ENCODE measurements around the gene MISP. TPM values are rescaled to one million over a fixed set of nuclear protein-coding genes. Genes with fewer than 3 reads are reported as not detected.

MISP gene
- total and polyA plus RNA-seq, 2 of the 4 experiments (the other 2 are of a cell fraction): not detected

- Histone ChIP-seq H2AFZ (replicated peaks; ENCODE audit: low read length, poor library complexity) (no peak overlapping the region), H4K5ac (ENCODE audit: low read depth, low read length) (no peak overlapping the region), H2BK120ac (ENCODE audit: low read depth, low read length) (no peak overlapping the region), H3K9me1 (ENCODE audit: insufficient read depth, low read length) (no peaks in the 10 kb centered on the region), H3K4ac (ENCODE audit: low read depth, low read length) (no peak overlapping the region), H4K8ac (ENCODE audit: low read depth in 2 of 2, low read length in 2 of 2) (no peak overlapping the region), H3K18ac (ENCODE audit: low read depth, low read length) (no peak overlapping the region), H4K91ac (ENCODE audit: insufficient read depth, low read depth, low read length) (no peak overlapping the region), H3K14ac (replicated peaks; ENCODE audit: low read depth, low read length) (no peak overlapping the region), H2AK5ac (ENCODE audit: low read depth, low read length) (no peak overlapping the region), H3K9ac (ENCODE audit: low read depth, low read length) (no peak overlapping the region), H3K79me1 (ENCODE audit: low read depth in 1 of 2, low read length in 2 of 2) (no peaks in the 10 kb centered on the region), H3K27ac (ENCODE audit: insufficient read depth, low read length) (no peak overlapping the region), H3K36me3 (ENCODE audit: control insufficient read depth, insufficient read depth, low read length) (peaks cover 16% of the 10 kb centered on the region), H3K9me3 (ENCODE audit: control insufficient read depth, insufficient read depth, low read length) (no peaks in the 10 kb centered on the region), H3K4me2 (ENCODE audit: low read depth, low read length) (no peak overlapping the region), H2AK9ac (replicated peaks; ENCODE audit: low read depth, low read length, poor library complexity) (peak overlapping the region; percentile 65), H3K27me3 (ENCODE audit: control insufficient read depth, insufficient read depth, low read length) (no peaks in the 10 kb centered on the region), H2BK5ac (ENCODE audit: low read depth, low read length, poor library complexity, severe bottlenecking) (no peak overlapping the region), H2BK15ac (ENCODE audit: low read depth, low read length) (no peak overlapping the region), H3K4me1 (ENCODE audit: control insufficient read depth, insufficient read depth, low read length) (no peaks in the 10 kb centered on the region), H2BK20ac (ENCODE audit: low read depth, low read length) (no peak overlapping the region), H3K4me3 (ENCODE audit: insufficient read depth, low read depth, low read length) (no peak overlapping the region), H3K23ac (ENCODE audit: low read depth, low read length) (no peak overlapping the region), H4K20me1 (ENCODE audit: insufficient read depth, low read length) (no peaks in the 10 kb centered on the region), H3K56ac (ENCODE audit: extremely low read depth, insufficient read depth, low read length) (no peak overlapping the region)
- in situ Hi-C loops (cut with MboI; ENCODE audit: low sequenced_read_pairs) (no loop called here), dilution Hi-C loops (cut with HindIII; ENCODE audit: low sequenced_read_pairs, unreplicated experiment) (no loop called here), intact Hi-C loops (cut with micrococcal nuclease) (no loop called here)
- BruUV-seq (replicated peaks): no TSS peak
- TF ChIP-seq SMC3 (IDR thresholded peaks at IDR 0.05; ENCODE audit: low read depth, low read length) (no peak), BHLHE40 (IDR thresholded peaks at IDR 0.05; ENCODE audit: low read depth, low read length) (no peak), CTCF (conservative IDR thresholded peaks at IDR 0.05; ENCODE audit: low read depth, low read length) (no peak), USF2 (IDR thresholded peaks at IDR 0.05; ENCODE audit: low read depth, low read length) (no peak), CHD1 (IDR thresholded peaks at IDR 0.05; ENCODE audit: low read depth, low read length) (no peak), FOS (IDR thresholded peaks at IDR 0.05; ENCODE audit: low read depth, low read length) (no peak), ELK1 (IDR thresholded peaks at IDR 0.05; ENCODE audit: borderline replicate concordance, low read depth, low read length) (no peak), MAZ (IDR thresholded peaks at IDR 0.05; ENCODE audit: borderline replicate concordance, low read depth, low read length) (no peak), NFE2L2 (IDR thresholded peaks at IDR 0.05; ENCODE audit: low read depth, low read length) (no peak), RFX5 (IDR thresholded peaks at IDR 0.05; ENCODE audit: low read depth, low read length) (no peak), CEBPB (IDR thresholded peaks at IDR 0.05; ENCODE audit: low read depth, low read length) (no peak), MXI1 (IDR thresholded peaks at IDR 0.05; ENCODE audit: borderline replicate concordance, low read depth, low read length) (no peak), MAFK (IDR thresholded peaks at IDR 0.05; ENCODE audit: low read depth, low read length) (no peak), RCOR1 (IDR thresholded peaks at IDR 0.05; ENCODE audit: insufficient replicate concordance, low read length) (no peak), RAD21 (IDR thresholded peaks at IDR 0.05; ENCODE audit: low read length) (no peak), POLR2A (IDR thresholded peaks at IDR 0.05; ENCODE audit: low read depth, low read length) (no peak)
- ATAC-seq (ENCODE audit: low read depth) (no peak), DNase-seq (no peak)
- 56% methylated on average over 24 of the region's 26 CpGs; no CpG with 5 or more reads in 1 of the 2 experiments for WGBS, 2 experiments (ENCODE audit: extremely low coverage in 2 of 2, insufficient read length in 1 of 2)
- CTCF ChIA-PET: no interaction called here
- POLR2A ChIA-PET (ENCODE audit: unreplicated experiment): no interaction called here
These were observed 22.9 kb upstream of the MISP start for GRCh38 chr19:728011-728410.
